Inflammatory macrophage treated with lipopolysaccharide for 1 hour (primary cell): ENCODE results near the gene OR2A1.
A peak's percentile ranks its signal among the peaks of the same experiment; 100 is the strongest.
"Not testable (repeated sequence)": the region's sequence is repeated elsewhere in the genome, so short reads cannot be mapped to it uniquely, and the experiment has no call there.

ENCODE experiments used
- DNase-seq, 2 donors: peaks; one replicate each; pipeline ENCODE4 v3.0.0-alpha.2; 2020 to 2022

Gene OR2A1

DNA sequence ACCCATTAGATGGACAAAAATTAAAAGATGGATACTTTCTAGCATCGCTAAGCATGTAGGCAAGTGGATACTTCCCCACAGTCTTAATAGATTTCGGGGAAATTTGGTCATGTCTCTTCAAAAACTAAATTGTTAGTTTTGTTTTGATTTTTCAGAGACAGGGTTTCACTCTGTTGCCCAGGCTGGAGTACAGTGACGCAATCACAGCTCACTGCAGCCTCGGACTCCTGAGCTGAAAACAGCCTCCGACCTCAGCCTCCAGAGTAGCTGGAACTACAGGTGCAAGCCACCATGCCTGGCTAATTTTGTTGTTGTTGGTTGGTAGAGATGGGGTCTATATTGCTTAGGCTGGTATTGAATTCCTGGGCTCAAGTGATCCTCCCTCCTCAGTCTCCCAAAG is 13.6 kb downstream of the OR2A1 start:
- DNase-seq: not testable (repeated sequence)

DNA sequence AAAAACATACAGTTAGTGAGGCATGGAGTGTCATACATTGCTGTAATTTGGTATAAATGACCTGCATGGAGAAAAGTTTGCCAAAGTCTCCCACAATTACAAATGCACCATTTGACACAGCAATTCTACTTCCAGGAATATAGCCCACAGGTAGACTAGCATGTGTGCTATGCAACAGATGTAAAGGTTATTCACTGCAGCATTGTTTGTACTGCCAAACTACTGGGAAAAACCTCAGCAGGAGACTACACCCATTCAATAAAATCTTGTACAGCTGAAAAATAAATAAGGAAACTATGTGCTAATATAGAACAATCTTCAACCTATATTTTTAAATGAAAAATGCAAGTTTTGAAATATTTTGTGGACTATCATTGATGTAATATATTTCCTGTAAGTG is 17.8 kb downstream of the OR2A1 start:
- not testable (repeated sequence) for DNase-seq

DNA sequence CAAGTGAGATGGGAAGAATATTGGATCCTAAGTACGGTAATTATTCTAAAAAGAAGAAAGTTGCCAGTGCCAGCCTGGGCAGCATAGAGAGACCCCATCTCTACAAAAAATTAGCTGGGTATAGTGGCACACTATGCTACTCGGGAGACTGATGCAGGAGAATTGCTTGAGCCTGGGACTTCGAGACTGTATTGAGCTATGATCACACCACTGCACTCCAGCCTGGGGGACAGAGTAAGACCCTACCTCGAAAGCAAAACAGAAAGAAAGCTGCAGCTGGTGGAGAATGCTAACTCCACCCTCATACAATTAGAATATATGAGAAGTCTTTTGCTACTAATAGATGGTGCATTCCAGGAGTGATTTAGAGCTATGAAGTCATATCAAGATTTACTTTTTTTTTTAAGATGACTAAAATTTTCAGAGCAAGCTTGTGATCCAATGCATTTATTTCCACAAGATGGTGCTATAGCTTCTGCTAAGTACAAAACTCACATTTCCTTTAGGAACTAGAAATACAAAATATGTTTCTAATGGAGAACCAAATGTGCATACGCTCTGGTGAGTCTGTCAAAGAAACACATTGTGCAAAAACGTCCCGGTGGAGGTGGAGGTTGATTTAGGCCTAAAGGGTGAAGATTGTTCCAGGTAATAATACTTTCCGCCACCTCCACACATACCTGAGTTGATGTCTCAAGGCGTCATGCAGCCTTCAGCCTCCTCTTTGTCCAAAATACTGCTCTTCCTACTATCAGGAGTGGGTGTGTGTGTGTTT is 19.2 kb downstream of the OR2A1 start:
- not testable (repeated sequence) for DNase-seq

DNA sequence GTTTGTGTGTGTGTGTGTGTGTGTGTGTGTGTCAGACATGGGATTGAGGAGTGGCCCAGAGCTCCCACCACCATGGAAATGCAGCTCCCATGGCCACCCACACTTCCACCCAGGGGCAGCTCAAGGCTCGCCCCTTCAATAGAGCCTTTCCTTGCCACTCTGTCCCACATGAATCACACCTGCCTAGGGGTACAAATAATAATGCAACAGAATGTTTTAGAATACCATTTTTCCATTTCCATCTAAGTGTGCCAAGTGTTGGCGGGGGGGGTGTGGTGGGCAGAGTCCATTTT is 19.7 kb downstream of the OR2A1 start:
- not testable (repeated sequence) for DNase-seq

DNA sequence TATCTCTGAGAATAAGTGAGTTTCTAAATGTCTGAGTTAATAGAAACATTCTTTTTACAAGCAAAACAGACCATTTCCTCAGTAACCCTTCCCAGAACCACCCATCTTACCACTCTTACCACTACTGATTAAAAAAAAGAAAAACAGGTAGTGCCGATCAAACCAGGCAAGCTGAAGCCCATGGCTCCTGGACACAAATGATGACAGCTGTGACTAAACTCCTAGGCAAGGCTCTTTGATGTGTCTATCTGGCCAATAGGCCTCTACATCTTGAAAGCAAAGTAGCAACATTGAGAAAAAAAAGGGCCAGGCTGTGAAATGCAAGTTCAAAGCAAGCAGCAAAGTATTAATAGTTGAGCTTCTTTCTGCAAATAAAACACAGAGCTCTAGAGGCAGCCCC is 36.4 kb downstream of the OR2A1 start:
- not testable (repeated sequence) for DNase-seq

DNA sequence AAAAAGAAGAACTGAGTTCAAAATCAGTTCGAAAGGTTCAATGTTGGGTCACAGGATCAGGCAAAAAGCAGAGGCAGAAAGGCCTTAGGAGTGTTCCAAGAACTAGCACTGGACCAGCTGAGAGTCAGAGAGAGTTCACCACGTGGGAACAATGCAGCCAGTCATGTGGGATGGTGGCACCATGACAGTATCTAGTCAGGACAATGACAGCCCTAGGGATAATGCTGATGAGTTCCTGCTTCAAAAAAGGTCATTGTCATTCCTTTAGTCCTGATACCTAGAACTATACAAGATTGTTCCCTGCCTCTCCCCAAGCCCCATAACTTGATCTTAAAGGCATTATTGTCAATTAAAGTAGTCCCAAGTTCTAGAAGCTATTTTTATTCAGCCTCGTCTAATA is 39.4 kb downstream of the OR2A1 start:
- peak in 1 of 2 donors; percentile 0 for DNase-seq

DNA sequence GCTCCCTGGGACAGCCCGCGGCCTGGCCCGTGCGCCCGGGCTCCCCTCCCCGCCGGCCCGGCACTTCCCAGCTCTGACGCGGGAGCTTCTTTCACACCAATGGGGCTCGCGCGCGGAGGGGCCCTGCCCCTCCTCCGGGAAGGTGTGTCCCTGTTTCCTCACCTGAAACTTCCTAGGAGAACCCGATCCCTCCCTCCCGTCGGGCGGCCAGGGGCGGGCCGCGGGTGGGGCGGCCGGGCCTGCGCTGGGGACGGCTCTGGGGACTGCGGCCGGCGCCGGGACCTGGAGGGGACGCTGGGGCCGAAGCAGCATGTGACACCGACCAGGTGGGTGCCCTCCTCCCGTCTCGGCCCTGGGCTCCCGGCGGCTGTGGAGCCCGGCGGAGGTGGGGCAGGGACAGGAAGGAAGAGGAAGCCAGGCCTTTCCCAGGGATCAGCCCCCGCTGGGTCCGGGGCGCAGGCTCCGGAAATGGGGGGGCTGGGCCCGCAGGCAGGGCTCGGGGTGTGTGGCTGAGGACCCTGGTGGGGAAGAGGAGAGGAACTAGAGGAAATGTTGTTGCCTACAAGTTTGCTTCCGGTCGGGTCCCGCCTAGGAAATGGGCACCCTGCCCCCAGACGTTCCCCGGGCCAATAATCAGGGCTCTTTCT is 43.1 kb downstream of the OR2A1 start, which contains the start of gene ARHGEF5:
ARHGEF5 (plus strand) TSS at position 227 of the 647 bp plus-strand sequence. CDS start 7,268 bp downstream, outside the sequence.
- DNase-seq: not testable (repeated sequence)

DNA sequence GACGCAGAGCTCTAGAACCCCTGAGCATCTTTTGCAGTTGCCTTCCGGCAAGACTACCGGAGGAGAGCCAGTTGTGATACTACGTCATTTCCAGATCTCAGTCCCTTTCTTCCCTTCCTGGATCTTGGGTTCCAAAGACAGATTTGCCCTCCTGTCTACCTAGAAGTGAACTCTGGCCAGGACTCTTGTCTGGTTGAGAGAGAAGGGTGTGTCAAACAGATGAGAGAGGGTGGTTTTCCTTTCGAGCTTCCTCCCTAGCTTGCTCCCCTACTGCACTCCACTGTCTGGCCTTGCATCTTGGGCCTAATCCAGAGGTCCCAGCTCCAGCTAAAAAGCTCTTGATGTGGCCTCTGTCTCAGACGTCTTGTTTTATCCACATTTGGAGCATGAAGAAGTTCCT is 44.0 kb downstream of the OR2A1 start:
- not testable (repeated sequence) for DNase-seq

DNA sequence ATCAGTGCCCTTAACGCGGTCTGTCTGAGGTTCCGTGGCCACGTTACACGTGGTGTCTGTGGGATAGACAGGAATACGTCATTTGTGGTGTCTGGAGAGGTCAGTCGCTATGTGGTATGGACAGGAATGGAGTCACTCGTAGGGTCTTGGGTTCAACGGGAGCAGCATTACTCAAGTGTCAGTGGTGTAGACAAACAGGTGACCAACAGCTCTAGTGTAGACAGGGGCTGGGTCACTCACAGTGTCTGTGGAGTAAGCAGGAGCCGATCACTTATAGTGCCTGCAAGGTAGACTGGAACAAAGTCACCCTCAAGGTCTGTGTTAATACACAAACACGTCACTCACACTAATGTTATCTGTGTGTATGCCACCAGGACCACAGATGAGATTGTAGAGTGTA is 44.6 kb downstream of the OR2A1 start:
- DNase-seq: not testable (repeated sequence)

DNA sequence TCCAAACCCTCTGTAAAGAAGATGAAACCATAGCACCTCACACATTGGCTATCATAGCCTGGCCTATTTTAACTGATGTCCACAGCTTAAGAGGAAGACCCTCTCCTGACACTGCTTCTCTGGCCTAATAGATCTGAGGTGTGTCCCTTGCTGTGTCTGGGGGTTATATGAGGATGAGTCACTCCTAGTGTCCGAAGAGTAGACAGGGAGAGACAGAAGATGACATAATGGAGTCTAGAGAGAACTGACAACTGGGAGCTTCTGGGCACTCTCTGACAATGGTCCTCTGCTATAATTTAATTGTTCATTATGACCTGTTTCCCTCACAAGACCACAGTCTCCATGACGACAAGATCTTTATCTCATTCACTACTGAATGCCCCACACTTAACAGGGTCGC is 49.8 kb downstream of the OR2A1 start:
- DNase-seq: not testable (repeated sequence)

DNA sequence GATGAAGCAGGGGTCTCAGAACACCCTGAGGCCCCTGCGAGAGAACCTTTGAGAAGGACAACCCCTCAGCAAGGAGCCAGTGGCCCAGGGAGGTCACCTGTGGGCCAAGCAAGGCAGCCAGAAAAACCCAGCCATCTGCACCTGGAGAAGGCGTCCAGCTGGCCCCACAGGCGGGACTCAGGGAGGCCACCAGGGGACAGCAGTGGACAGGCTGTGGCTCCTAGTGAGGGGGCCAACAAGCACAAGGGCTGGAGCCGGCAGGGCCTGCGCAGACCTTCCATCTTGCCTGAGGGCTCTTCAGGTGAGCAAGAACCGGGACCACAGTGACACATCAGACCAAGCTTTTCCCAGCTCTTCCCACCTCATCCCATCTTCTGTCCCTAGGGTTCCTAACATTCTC is 53.3 kb downstream of the OR2A1 start:
- not testable (repeated sequence) for DNase-seq

DNA sequence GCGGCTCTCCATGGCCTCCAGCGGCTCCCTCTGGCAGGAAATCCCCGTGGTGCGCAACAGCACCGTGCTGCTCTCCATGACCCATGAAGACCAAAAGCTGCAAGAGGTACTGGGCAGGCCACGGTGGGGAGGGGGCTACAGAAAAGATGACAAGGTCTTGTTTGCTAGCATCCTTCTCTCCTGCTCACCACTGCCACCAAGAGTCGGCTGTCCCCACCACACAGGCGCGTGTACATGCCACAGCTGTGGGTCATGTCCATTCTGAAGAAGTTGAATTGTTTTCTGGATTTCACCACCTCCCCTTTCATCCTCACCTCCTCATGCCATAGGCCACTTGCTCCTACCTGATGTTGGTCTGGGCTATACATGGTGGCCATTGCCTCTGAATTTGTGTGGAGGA is 55.0 kb downstream of the OR2A1 start:
- not testable (repeated sequence) for DNase-seq

DNA sequence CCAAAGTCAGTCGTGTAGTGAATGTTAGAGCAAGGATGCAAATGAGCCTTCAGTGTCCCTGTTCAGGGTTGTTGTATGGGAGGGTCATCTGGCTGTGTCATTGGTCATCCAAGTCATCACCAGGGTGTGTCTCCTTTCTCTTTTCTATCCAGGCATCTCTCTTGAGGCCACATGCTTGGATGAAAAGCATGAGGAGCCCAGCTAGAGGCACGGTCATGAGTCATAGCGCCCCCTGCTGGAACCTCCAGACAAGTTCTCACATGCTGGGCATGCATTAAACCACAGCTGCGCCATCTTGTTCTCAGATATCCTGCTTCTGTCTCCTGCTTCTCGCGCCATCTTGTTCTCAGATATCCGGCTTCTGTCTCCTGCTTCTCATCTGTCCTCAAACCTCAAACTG is 57.0 kb downstream of the OR2A1 start:
- not testable (repeated sequence) for DNase-seq
